ENCODE measurements around the gene TLR2. TPM values are rescaled to one million over a fixed set of nuclear protein-coding genes. Genes with fewer than 3 reads are reported as not detected.

The TLR2 gene
- not detected in 2 replicates for total RNA-seq (2014; rRNA removed; shearing (Covaris generic); ENCODE audit: low replicate concordance)

- H2AFZ ChIP-seq (ENCODE audit: low read length) = no peak within 1 kb of the TSS
- no peaks in the 10 kb centered on the region for H3K27me3 ChIP-seq (ENCODE audit: low read length)
- H3K9me2 ChIP-seq (replicated peaks; ENCODE audit: insufficient read depth, low read length) = no peaks in the 10 kb centered on the region
- no peaks in the 10 kb centered on the region for H3K36me3 ChIP-seq (ENCODE audit: insufficient read depth, low read length)
- 0 out of 2 replicates have a peak, but pooled peaks cover 3% of the 10 kb centered on the region for H3K4me1 ChIP-seq (ENCODE audit: low read length)
- peak within 1 kb of the TSS; percentile 2 for H3K4me2 ChIP-seq (ENCODE audit: low read depth, low read length, poor library complexity, severe bottlenecking)
- no peak within 1 kb of the TSS for H3K9ac ChIP-seq (ENCODE audit: low read length)
- no peak within 1 kb of the TSS for H3K27ac ChIP-seq (ENCODE audit: low read length)
- no peak for DNase-seq
- H3K9me3 ChIP-seq (ENCODE audit: low read length) = peaks cover 15% of the 10 kb centered on the region
- no peaks in the 10 kb centered on the region for H3K79me2 ChIP-seq (ENCODE audit: low read length)
- no peak within 1 kb of the TSS for H3K4me3 ChIP-seq (ENCODE audit: low read length)
- no peaks in the 10 kb centered on the region for H4K20me1 ChIP-seq (ENCODE audit: insufficient read depth, low read depth, low read length)
These were observed at the start of gene TLR2 for GRCh38 chr4:153684182-153684970. Gene TLR2, plus strand, starts transcription at chr4:153684280. Its CDS starts 18,628 bp downstream, at chr4:153702908.

GRCh38 chr4:153634738-153635353 lies 49.2 kb upstream of the TLR2 start:
- DNase-seq = peak; percentile 78
- no peak overlapping the region for H3K4me2 ChIP-seq (ENCODE audit: low read depth, low read length, poor library complexity, severe bottlenecking)
- no peak overlapping the region for H3K4me3 ChIP-seq (ENCODE audit: low read length)
- peaks cover 14% of the 10 kb centered on the region for H3K4me1 ChIP-seq (ENCODE audit: low read length)
- no peak overlapping the region for H2AFZ ChIP-seq (ENCODE audit: low read length)
- no peak overlapping the region for H3K9ac ChIP-seq (ENCODE audit: low read length)
- no peaks in the 10 kb centered on the region for H3K79me2 ChIP-seq (ENCODE audit: low read length)
- H3K27me3 ChIP-seq (ENCODE audit: low read length) = no peaks in the 10 kb centered on the region
- no peaks in the 10 kb centered on the region; the same call in 1 of the 2 replicates for H3K9me3 ChIP-seq (ENCODE audit: low read length)
- H3K9me2 ChIP-seq (replicated peaks; ENCODE audit: insufficient read depth, low read length) = no peaks in the 10 kb centered on the region
- H4K20me1 ChIP-seq (ENCODE audit: insufficient read depth, low read depth, low read length) = no peaks in the 10 kb centered on the region
- peaks cover 58% of the 10 kb centered on the region for H3K36me3 ChIP-seq (ENCODE audit: insufficient read depth, low read length)
- no peak overlapping the region for H3K27ac ChIP-seq (ENCODE audit: low read length)

- no peaks in the 10 kb centered on the region; the same call in 1 of the 2 replicates for H3K9me3 ChIP-seq (ENCODE audit: low read length)
- no peak for DNase-seq
- no peak overlapping the region for H3K4me2 ChIP-seq (ENCODE audit: low read depth, low read length, poor library complexity, severe bottlenecking)
- no peak overlapping the region for H3K4me3 ChIP-seq (ENCODE audit: low read length)
- no peaks in the 10 kb centered on the region for H3K79me2 ChIP-seq (ENCODE audit: low read length)
- no peak overlapping the region for H3K27ac ChIP-seq (ENCODE audit: low read length)
- no peak overlapping the region for H2AFZ ChIP-seq (ENCODE audit: low read length)
- H3K9me2 ChIP-seq (replicated peaks; ENCODE audit: insufficient read depth, low read length) = no peaks in the 10 kb centered on the region
- H4K20me1 ChIP-seq (ENCODE audit: insufficient read depth, low read depth, low read length) = no peaks in the 10 kb centered on the region
- H3K36me3 ChIP-seq (ENCODE audit: insufficient read depth, low read length) = peaks cover 48% of the 10 kb centered on the region
- H3K4me1 ChIP-seq (ENCODE audit: low read length) = peaks cover 4% of the 10 kb centered on the region
- no peaks in the 10 kb centered on the region for H3K27me3 ChIP-seq (ENCODE audit: low read length)
- H3K9ac ChIP-seq (ENCODE audit: low read length) = no peak overlapping the region
These were observed 48.2 kb upstream of the TLR2 start for GRCh38 chr4:153635846-153636245.

GRCh38 chr4:153637201-153637600 lies 46.9 kb upstream of the TLR2 start:
- H3K27ac ChIP-seq (ENCODE audit: low read length) = no peak overlapping the region
- H2AFZ ChIP-seq (ENCODE audit: low read length) = no peak overlapping the region
- no peaks in the 10 kb centered on the region for H3K9me2 ChIP-seq (replicated peaks; ENCODE audit: insufficient read depth, low read length)
- H3K9ac ChIP-seq (ENCODE audit: low read length) = no peak overlapping the region
- no peaks in the 10 kb centered on the region for H3K79me2 ChIP-seq (ENCODE audit: low read length)
- H4K20me1 ChIP-seq (ENCODE audit: insufficient read depth, low read depth, low read length) = no peaks in the 10 kb centered on the region
- DNase-seq = no peak
- H3K4me1 ChIP-seq (ENCODE audit: low read length) = no peaks in the 10 kb centered on the region
- no peaks in the 10 kb centered on the region for H3K9me3 ChIP-seq (ENCODE audit: low read length)
- peaks cover 37% of the 10 kb centered on the region for H3K36me3 ChIP-seq (ENCODE audit: insufficient read depth, low read length)
- no peaks in the 10 kb centered on the region for H3K27me3 ChIP-seq (ENCODE audit: low read length)
- H3K4me3 ChIP-seq (ENCODE audit: low read length) = no peak overlapping the region
- H3K4me2 ChIP-seq (ENCODE audit: low read depth, low read length, poor library complexity, severe bottlenecking) = no peak overlapping the region

GRCh38 chr4:153638011-153638410 lies 46.1 kb upstream of the TLR2 start:
- H3K36me3 ChIP-seq (ENCODE audit: insufficient read depth, low read length) = peaks cover 32% of the 10 kb centered on the region
- no peak for DNase-seq

GRCh38 chr4:153638999-153639398 lies 45.1 kb upstream of the TLR2 start:
- H3K27ac ChIP-seq (ENCODE audit: low read length) = no peak overlapping the region
- H3K27me3 ChIP-seq (ENCODE audit: low read length) = no peaks in the 10 kb centered on the region

More at GRCh38 chr4:153638011-153638410, 46.1 kb upstream of the TLR2 start:
- no peaks in the 10 kb centered on the region for H3K9me3 ChIP-seq (ENCODE audit: low read length)
- H3K79me2 ChIP-seq (ENCODE audit: low read length) = no peaks in the 10 kb centered on the region
- H3K27me3 ChIP-seq (ENCODE audit: low read length) = no peaks in the 10 kb centered on the region
- peaks cover 4% of the 10 kb centered on the region for H3K4me1 ChIP-seq (ENCODE audit: low read length)
- no peak overlapping the region for H3K9ac ChIP-seq (ENCODE audit: low read length)
- H2AFZ ChIP-seq (ENCODE audit: low read length) = no peak overlapping the region
- no peaks in the 10 kb centered on the region for H3K9me2 ChIP-seq (replicated peaks; ENCODE audit: insufficient read depth, low read length)
- H4K20me1 ChIP-seq (ENCODE audit: insufficient read depth, low read depth, low read length) = no peaks in the 10 kb centered on the region
- H3K4me3 ChIP-seq (ENCODE audit: low read length) = no peak overlapping the region
- H3K4me2 ChIP-seq (ENCODE audit: low read depth, low read length, poor library complexity, severe bottlenecking) = no peak overlapping the region
- H3K27ac ChIP-seq (ENCODE audit: low read length) = no peak overlapping the region

GRCh38 chr4:153639833-153640802 lies 44.0 kb upstream of the TLR2 start:
- Histone ChIP-seq H3K9me2 (replicated peaks; ENCODE audit: insufficient read depth, low read length) (no peaks in the 10 kb centered on the region), H3K9ac (ENCODE audit: low read length) (no peak overlapping the region), H3K4me3 (ENCODE audit: low read length) (no peak overlapping the region), H3K27ac (ENCODE audit: low read length) (peak overlapping the region; percentile 44; the same call in 1 of the 2 replicates), H2AFZ (ENCODE audit: low read length) (peak overlapping the region; percentile 65; the same call in 1 of the 2 replicates), H3K36me3 (ENCODE audit: insufficient read depth, low read length) (peaks cover 14% of the 10 kb centered on the region; the same call in 1 of the 2 replicates), H3K4me1 (ENCODE audit: low read length) (peaks cover 11% of the 10 kb centered on the region), H3K79me2 (ENCODE audit: low read length) (no peaks in the 10 kb centered on the region), H3K9me3 (ENCODE audit: low read length) (no peaks in the 10 kb centered on the region; the same call in 1 of the 2 replicates), H3K4me2 (ENCODE audit: low read depth, low read length, poor library complexity, severe bottlenecking) (no peak overlapping the region), H4K20me1 (ENCODE audit: insufficient read depth, low read depth, low read length) (no peaks in the 10 kb centered on the region), H3K27me3 (ENCODE audit: low read length) (no peaks in the 10 kb centered on the region)
- DNase-seq = no peak

More at GRCh38 chr4:153638999-153639398, 45.1 kb upstream of the TLR2 start:
- Histone ChIP-seq H3K4me3 (ENCODE audit: low read length) (no peak overlapping the region), H3K36me3 (ENCODE audit: insufficient read depth, low read length) (peaks cover 25% of the 10 kb centered on the region), H3K4me2 (ENCODE audit: low read depth, low read length, poor library complexity, severe bottlenecking) (no peak overlapping the region), H3K79me2 (ENCODE audit: low read length) (no peaks in the 10 kb centered on the region), H4K20me1 (ENCODE audit: insufficient read depth, low read depth, low read length) (no peaks in the 10 kb centered on the region), H3K4me1 (ENCODE audit: low read length) (peaks cover 11% of the 10 kb centered on the region), H3K9me3 (ENCODE audit: low read length) (no peaks in the 10 kb centered on the region), H3K9me2 (replicated peaks; ENCODE audit: insufficient read depth, low read length) (no peaks in the 10 kb centered on the region), H2AFZ (ENCODE audit: low read length) (no peak overlapping the region), H3K9ac (ENCODE audit: low read length) (no peak overlapping the region)
- DNase-seq = no peak

Measured in Karpas-422 (cell line).